ENCODE measurements around the gene RBM15.

RBM15 gene

DNA sequence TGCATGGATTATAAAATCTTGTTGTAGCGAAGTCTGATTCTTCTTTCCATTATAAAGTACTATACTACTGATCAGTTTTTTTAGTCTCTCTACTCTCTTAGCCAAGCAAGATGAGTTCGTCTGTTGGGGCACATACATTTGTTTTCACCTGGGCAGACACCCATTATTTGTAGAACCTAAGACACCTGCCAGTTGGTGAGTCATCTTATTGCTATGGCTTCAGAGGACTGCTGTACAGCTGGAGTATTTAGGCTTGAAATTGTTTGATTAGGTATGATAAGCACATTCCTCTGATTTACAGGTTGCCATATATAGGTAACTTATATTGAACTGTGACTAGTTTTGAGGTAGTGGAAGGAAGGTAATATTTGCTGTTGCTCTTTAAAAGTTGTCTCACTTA, 17.2 kb downstream of the RBM15 start:
- DNase-seq, result no peak

DNA sequence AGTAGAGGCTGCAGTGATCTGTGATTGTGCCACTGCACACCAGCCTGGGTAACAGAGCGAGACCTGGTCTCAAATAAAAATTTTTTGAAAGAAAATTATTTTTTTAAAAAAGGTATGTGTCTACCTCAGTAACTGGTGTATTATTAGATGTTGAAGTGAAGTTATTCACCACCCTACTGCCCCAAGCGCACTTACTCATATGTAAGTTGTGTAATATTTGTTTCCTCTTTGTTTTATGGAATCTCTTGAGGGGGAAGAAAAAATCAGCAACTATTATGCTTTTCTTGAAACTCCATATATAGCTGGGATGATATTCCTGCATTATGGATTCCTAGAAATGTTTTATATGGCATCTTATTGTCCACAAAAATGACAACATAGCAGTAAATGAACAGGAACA, 21.3 kb downstream of the RBM15 start:
- no peak for DNase-seq

DNA sequence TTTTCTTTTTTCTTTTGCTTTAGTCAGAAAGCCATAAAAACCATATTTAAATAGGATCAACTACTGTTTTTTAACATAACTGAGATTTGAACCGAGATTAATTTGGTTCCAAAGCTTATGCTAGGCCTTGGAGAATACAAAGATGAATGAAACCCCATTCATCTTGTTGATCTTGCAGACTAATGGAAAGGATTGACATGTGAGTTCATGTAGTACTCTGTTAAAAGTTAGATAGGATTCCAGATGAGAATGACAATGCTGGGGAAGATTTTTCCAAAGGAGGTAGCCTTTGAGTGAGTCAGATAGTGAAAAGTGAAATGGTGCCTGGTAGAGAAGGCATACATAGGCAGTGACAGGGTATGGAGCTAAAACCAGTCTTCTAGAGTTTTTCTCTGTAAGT, 22.7 kb downstream of the RBM15 start:
- DNase-seq, result no peak

DNA sequence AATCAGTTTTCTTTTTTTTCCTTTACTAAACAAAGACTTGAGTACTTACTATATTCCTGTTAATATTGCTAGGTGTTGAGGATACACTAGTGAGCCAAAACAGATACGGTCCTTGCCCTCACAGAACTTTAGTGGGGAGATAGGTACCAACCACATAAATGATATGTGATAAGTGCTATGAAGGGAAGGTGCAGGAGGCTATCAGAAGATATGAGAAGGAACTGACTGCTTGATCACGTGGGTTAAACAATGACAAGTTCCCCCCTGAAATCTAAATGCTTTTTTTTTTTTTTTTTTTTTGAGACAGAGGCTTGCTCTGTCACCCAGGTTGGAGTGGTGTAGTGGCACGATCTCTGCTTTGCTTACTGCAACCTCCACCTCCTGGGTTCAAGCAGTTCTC, 25.0 kb downstream of the RBM15 start:
- DNase-seq, result no peak

DNA sequence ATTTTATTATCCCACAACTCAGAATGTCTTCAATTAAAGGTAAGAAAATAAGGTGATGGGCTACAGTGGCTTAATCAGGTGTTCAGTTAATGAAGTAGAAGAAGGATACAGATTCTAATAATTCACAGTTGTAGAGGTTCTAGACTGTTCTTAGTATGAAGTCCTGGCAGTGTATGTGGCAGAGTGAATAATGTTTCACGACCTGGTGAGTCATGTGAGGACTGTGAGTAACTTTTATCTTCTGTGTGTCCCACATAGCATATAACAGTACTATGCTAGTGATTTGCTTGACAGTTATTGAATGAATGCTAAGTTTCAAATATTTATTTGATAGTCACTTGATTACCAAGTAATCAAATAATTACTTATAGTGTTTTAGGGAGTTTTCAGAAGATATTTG, 31.6 kb downstream of the RBM15 start:
- no peak for DNase-seq

DNA sequence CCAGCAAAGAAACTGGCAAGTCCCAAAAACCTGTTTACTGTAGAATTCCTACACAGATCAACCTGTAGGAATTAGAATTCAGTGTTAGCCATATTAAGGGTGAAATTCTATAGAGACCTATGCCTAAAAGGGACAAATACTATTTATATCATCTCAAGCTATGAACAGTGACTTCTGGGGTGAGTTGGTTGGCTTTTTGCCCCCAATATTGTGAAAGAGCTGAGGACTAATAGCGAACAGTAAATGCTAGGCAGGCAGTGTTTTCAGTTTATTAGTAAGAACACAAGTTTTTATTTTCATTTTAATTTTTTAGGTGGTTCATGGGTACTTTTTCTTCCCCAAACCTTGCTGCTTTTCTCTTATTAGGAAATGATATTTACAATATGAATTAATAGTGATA, 36.3 kb downstream of the RBM15 start:
- no peak for DNase-seq

DNA sequence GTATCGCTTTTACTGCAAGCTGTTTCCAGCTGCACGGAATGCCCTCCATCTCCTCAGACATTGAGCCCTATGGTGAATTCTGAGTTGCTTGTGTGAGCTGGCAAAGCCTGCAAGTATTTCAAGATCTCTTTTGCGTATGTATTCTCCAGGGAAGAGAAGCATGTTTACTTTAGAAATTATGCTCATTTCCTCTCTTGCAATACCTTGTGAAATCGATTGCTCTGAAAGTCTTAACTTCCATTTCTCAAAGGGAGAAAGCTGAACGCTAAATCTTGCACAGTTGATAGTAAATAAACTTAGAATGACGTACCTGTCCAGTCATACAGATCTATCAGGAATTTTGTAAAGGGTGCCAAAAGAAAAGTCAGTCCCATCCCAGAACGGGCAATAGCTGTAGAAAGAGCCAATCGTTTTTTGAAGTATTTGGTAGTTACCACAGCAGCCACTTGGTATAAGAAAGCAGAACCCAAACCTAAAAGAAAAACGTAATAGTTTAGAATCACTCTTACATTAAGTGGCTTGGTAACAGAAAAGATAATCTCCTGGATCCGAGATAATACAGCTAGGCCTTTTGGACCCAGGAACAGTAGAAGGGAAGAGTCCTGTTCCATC, 41.6 kb downstream of the RBM15 start:
- peak; percentile 76 for DNase-seq

DNA sequence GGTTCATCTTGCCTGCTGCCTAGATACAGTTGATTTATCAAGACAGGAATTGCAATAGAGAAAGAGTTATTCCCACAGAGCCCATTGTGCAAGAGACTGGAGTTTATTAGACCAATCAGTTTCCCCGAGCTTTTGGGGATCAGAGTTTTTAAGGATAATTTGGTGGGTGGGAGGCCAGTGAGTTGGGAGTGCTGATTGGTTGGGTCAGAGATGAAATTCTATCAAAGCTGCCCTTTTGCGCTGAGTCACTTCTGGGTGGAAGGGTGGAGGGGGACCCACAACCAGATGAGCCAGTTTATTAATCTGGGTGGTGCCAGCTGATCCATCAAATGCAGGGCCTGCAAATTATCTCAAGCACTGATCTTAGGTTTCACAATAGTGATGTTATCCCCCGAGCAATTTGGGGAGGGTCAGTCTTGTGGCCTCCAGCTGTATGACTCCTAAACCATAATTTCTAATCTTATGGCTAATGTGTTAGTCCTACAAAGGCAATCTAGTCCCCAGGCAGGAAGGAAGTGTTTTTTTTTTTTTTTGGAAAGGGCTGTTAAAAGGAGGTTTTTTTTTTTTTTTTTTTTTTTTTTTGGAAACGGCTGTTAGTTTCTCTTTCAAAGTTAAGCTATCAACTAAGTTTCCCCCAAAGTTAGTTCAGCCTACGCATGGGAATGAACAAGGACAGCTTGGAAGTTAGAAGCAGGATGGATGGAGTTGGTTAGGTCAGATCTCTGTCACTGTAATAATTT, 44.2 kb downstream of the RBM15 start:
- peak; percentile 62 for DNase-seq

DNA sequence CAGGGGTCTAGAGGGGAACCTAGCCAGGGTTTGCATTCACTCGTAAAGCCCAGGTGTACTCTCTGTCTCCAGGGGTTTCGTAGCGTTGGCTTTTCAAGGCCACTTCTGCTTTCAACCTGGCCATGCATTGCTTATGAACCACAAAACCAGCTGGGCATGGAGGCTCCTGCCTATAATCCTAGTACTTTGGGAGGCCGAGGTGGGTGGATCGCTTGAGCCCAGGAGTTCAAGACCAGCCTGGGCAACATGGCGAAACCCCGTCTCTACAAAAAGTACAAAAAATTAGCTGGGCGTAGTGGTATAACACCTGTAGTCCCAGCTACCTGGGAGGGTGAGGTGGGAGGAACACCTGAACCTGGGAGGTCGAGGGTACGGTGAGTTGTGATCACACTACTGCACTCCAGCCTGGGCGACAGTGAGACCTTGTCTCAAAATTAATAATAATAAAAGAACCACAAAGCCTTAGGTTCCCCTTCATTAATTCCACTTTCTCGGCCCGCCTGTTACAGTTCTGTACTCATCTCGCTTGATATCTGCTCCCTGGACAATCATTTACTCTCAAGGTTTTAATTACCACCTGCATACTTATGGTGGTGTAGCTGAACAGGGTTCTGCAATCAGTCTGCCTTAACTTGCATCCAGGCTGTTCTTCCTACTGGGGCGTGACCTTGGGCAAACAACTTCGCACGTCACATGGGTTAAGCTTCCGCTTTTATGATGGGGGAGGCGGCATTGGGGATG, 45.6 kb downstream of the RBM15 start:
- DNase-seq, result peak; percentile 19

DNA sequence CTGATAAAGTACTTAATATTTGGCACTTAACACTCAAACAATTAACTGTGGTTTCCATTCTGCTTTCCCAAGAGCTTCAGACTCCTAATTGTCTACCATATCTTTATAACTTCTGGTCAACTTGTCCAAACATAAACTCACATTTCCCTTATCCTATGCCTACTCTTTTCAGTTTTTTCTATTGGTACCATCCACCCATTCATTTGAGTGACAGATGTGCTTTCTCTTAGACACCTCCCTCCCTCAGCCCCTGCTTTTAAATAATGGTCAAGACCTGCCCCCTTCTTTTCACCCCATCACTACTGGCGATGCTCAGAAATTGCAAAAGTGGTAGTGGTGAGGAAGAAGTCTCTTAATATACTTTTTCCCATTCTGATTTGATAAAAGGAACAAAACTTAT, 46.2 kb downstream of the RBM15 start:
- no peak for DNase-seq

DNA sequence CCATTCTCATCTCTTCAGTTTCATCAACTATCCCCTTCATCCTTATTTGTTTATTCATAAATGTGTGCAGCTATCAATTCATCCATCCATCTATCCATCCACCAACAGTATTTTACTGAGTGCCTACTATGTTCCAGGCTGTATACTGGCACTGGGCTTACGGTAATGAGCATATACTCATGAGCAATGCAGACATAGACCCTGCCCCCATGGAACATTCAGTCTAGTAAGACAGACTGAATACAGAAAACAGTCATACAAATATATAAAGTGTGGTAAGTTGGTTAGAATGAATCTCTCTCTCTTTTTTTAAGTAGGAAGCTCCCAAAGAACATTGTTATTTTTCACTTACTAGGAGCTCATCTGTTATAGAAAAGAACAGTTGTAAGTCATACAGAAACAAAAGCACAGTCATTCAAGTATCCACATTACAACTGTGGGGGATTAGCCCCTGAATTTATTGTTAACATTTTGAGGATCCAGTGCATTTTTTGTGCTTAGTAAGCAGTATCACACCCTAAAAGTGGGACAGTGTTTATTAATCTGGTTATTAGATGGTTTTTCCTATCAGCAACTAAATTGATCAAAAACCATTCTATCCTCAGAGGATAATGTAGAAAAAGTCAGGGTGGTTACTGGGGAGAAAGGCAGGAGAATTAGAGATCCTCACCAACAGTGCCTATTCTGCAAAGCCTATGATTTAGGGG, 48.0 kb downstream of the RBM15 start:
- DNase-seq, result no peak

DNA sequence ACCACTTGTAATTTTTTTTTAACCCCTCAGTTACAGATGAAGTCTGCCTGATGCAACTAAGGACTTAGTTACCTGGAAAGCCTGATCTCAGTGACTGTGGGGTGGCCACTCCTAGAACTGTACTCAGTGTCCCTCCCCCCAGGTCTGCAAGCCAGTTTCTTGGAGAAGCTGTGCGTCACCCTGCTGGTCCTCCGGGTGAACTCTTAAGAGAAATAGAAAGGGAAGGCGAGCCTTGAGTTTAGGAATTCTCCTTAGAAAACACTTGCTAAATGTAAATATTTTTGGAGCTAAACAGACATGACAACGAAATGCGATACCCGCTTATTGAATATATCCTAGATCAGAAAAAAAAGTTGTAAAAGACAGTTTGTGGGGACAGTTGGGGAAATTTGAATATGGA, 50.9 kb downstream of the RBM15 start:
- DNase-seq, result no peak

DNA sequence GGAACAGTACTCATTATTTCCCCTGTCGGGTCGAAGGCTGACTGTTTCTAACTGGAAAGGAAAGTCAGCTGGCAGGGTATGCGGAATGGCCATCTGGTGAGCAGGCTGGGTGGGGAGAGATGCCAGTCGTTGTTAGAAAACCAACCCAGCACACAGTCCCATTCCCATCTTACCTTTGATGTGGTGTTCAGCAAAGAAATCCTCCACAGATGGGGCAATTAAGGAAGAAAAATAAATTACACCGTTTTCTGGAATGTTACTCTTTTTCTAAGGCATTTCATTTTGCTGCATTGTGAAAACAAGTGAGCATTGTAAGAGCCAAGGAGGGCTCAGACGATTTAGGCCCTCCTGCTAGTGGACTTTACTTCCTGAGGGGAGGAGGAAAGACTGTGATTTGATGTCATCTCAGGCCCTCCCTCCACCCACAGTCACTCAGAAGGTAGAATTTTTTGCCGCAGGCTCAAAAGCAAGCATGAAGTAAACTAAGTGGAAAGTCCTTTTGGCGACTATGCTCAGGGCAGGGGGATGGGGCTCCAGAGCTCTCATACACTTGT, 51.6 kb downstream of the RBM15 start, which contains the start of gene SLC16A4:
Gene SLC16A4, minus strand, starts transcription at position 335 of the 554 bp plus-strand sequence. CDS start 1,703 bp downstream, outside the sequence.
- no peak for DNase-seq

DNA sequence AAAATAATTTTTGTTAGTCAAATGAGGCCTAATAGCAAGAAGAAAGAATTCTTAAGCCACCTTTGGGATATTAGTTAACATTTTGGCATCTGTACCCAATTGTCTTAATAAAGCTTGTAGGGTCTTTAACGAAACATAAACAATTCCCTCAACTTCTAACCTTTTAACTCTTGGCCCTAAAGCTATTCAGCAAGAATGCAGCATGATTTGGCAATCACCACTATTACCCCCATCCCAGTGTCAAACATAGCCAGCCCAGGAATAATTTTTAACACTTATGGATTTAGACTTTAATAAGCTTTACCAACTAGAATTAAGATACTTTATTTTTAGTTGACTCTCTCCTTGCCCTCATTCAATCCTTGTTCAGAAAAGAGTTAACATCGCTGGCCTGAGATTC, 54.1 kb downstream of the RBM15 start:
- DNase-seq, result no peak

DNA sequence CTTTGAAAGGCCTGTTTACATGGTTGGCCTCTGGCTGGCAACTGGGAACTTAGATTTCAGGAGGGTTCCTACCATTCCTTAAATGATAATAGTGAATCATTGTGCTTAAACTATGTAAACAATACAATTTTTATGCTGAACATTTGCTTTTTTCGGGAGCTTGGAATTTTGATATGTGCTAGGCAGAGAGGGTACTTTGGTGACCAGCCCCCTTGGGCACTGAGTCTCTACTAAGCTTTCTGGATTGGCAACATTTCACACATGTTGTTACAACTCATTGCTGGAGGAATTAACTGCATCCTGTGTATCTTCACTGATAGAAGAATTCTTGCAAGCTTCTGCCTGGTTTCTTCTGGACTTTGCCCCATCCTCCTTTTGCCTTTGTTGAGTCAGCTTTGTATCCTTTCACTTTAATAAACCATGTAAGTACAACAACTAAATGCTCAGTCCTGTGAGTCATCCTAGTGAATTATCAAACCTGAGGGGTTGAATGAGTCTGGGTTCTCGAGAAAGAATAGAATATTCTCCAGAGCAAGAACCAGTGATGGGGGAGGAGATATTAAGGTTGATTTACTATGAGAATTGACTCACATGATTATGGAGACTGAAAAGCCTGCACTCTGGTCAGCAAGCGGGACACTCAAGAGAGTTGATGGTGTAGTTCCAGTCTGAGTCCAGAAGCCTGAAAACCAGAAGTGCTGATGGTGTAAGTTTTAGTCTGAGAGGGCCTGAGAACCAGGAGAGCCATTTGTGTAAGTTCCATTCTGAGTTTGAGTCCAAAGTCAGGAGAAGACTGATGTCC, 54.7 kb downstream of the RBM15 start:
- no peak for DNase-seq

DNA sequence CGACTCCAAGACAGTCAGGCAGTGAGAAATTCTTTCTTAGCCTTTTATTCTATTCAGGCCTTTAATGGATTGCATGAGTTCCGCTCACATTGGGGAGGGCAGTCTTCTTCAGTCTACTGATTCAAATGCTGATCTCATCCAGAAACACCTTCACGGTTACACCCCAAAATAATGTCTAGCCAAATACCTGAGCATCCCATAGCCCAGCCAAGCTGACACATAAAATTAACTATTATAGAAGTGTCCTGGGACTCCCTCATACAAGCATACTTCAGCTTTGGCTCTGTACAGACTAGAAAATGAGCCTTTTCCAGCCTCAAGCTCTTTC, 55.3 kb downstream of the RBM15 start:
- DNase-seq, result no peak
